CD14-positive monocyte (primary cell): ENCODE data around the gene RASSF7. TPM values are rescaled to one million over a fixed set of nuclear protein-coding genes. Genes with fewer than 3 reads are reported as not detected.

ENCODE experiments used
- DNase-seq, 3 donors: peaks; one replicate each; pipeline ENCODE4 v3.0.0-alpha.2; 2011 to 2022
- H2AFZ ChIP-seq: 2 replicates; pipeline ENCODE4 v1.6.0; 2012; ENCODE audit warnings: mild to moderate bottlenecking, low read depth, low read length, inconsistent platforms; ENCODE audit not compliant: insufficient read depth, poor library complexity, severe bottlenecking
- H3K27ac ChIP-seq, 2 donors: 1 replicate in 1 of 2; 2 replicates in 1 of 2; pipeline ENCODE4 v1.5.1; 2012 to 2013; ENCODE audit warnings: low read length in 2 of 2, control low read depth in 1 of 2, inconsistent platforms in 1 of 2, low read depth in 1 of 2, mild to moderate bottlenecking in 1 of 2
- H3K27me3 ChIP-seq, 2 donors: one replicate each; pipeline versions ENCODE4 v1.6.0 to v1.6.1; 2011 to 2013; ENCODE audit warnings: low read length in 2 of 2; ENCODE audit not compliant: control insufficient read depth in 2 of 2, insufficient read depth in 2 of 2
- H3K36me3 ChIP-seq, 2 donors: replicated peaks in 1 of 2; 1 replicate in 1 of 2; 2 replicates in 1 of 2; pipeline versions ENCODE4 v1.5.1 to v1.6.1; 2012 to 2013; ENCODE audit warnings: low read length in 2 of 2, control low read depth in 1 of 2, inconsistent platforms in 1 of 2, mild to moderate bottlenecking in 1 of 2; ENCODE audit not compliant: insufficient read depth in 2 of 2, control insufficient read depth in 1 of 2
- H3K4me1 ChIP-seq, 2 donors: 1 replicate in 1 of 2; 2 replicates in 1 of 2; pipeline versions ENCODE4 v1.5.1 to v1.6.1; 2012 to 2013; ENCODE audit warnings: low read length in 2 of 2, control low read depth in 1 of 2, inconsistent platforms in 1 of 2, mild to moderate bottlenecking in 1 of 2, moderate library complexity in 1 of 2; ENCODE audit not compliant: insufficient read depth in 2 of 2, control insufficient read depth in 1 of 2
- H3K4me2 ChIP-seq: replicated peaks from 2 replicates; pipeline ENCODE3; 2012; ENCODE audit warnings: low read length, moderate library complexity, mild to moderate bottlenecking; ENCODE audit not compliant: poor library complexity, severe bottlenecking; ENCODE audit errors: extremely low read depth
- H3K4me3 ChIP-seq, 3 experiments: fragments of 200-600 bp in 1 of 3; sonication (generic) in 1 of 3; replicated peaks in 1 of 3; 1 replicate in 2 of 3; 2 replicates in 1 of 3; pipeline ENCODE4 v1.5.1; 2011 to 2013; ENCODE audit warnings: low read length in 3 of 3, mild to moderate bottlenecking in 3 of 3, control low read depth in 2 of 3, low read depth in 2 of 3, inconsistent platforms in 1 of 3, moderate library complexity in 1 of 3
- H3K79me2 ChIP-seq: 2 replicates; pipeline ENCODE4 v1.6.0; 2012; ENCODE audit warnings: mild to moderate bottlenecking, control low read depth, inconsistent platforms, low read length, moderate library complexity; ENCODE audit not compliant: insufficient read depth
- H3K9ac ChIP-seq: 2 replicates; pipeline ENCODE4 v1.6.0; 2017; ENCODE audit warnings: low read length, mild to moderate bottlenecking; ENCODE audit not compliant: insufficient read depth, poor library complexity, severe bottlenecking
- H3K9me3 ChIP-seq, 2 donors: replicated peaks in 1 of 2; 1 replicate in 1 of 2; 2 replicates in 1 of 2; pipeline versions ENCODE4 v1.5.1 to v1.6.1; 2012 to 2013; ENCODE audit warnings: low read length in 2 of 2, control low read depth in 1 of 2; ENCODE audit not compliant: control insufficient read depth in 1 of 2, insufficient read depth in 1 of 2
- H4K20me1 ChIP-seq: 2 replicates; pipeline ENCODE4 v1.6.0; 2012; ENCODE audit warnings: mild to moderate bottlenecking, low read length, control low read depth, moderate library complexity; ENCODE audit not compliant: insufficient read depth
- H3K27ac Mint-ChIP-seq, 7 donors: one replicate each; pipeline ENCODE4 v1.8.0; 2020; ENCODE audit warnings: mild to moderate bottlenecking in 7 of 7, mixed read lengths in 7 of 7, moderate library complexity in 6 of 7, inconsistent platforms in 2 of 7
- H3K27me3 Mint-ChIP-seq, 3 donors: one replicate each; pipeline ENCODE4 v1.8.0; 2021 to 2022; ENCODE audit warnings: low read depth in 3 of 3, mild to moderate bottlenecking in 3 of 3, mixed read lengths in 3 of 3, moderate library complexity in 3 of 3, inconsistent platforms in 1 of 3
- H3K36me3 Mint-ChIP-seq, 2 donors: one replicate each; pipeline ENCODE4 v1.8.0; 2020; ENCODE audit warnings: mixed read lengths in 2 of 2, inconsistent platforms in 1 of 2, mild to moderate bottlenecking in 1 of 2
- H3K4me1 Mint-ChIP-seq: one replicate; pipeline ENCODE4 v1.8.0; 2020; ENCODE audit warnings: mild to moderate bottlenecking, mixed read lengths
- H3K4me3 Mint-ChIP-seq, 2 donors: one replicate each; pipeline ENCODE4 v1.8.0; 2020; ENCODE audit warnings: mild to moderate bottlenecking in 2 of 2, mixed read lengths in 2 of 2, moderate library complexity in 1 of 2
- H3K9me3 Mint-ChIP-seq, 7 donors: one replicate each; pipeline ENCODE4 v1.8.0; 2020 to 2022; ENCODE audit warnings: mixed read lengths in 7 of 7, mild to moderate bottlenecking in 6 of 7, moderate library complexity in 6 of 7, inconsistent platforms in 2 of 7
- CTCF ChIP-seq: fragments of 200-600 bp; IDR thresholded peaks from one replicate; pipeline ENCODE4 v1.8.0; 2022; ENCODE audit warnings: antibody characterized with exemption, mild to moderate bottlenecking
- WGBS: methylation state at CpG from one replicate; pipeline ENCODE4 v1.1.5; 2013; ENCODE audit warnings: missing lambda C conversion rate; ENCODE audit not compliant: insufficient coverage; 5-methylcytosine and 5-hydroxymethylcytosine counted together
- intact Hi-C, 2 donors: fragments of 100-400 bp; cut with micrococcal nuclease; formaldehyde crosslinking; loops; one replicate each; pipeline versions ENCODE4 v1.15.0 to v1.15.1; 2023
- polyA plus RNA-seq, 3 donors: library from polyadenylated mRNA; depleted of rRNA in 1 of 3; unstranded in 2 of 3; stranded (reverse) in 1 of 3; fragments of 300-500 nt in 2 of 3; fragments of >200 nt in 1 of 3; fragmentation: Illumina TruSeq in 2 of 3; gene quantifications; 1 replicate in 2 of 3; 2 replicates in 1 of 3; pipeline ENCODE4 v1.2.3, GENCODE V29; 2012 to 2021

RASSF7 gene
- polyA plus RNA-seq, 3 donors, result 10.0 to 26.5 (median 12.4) TPM

DNA sequence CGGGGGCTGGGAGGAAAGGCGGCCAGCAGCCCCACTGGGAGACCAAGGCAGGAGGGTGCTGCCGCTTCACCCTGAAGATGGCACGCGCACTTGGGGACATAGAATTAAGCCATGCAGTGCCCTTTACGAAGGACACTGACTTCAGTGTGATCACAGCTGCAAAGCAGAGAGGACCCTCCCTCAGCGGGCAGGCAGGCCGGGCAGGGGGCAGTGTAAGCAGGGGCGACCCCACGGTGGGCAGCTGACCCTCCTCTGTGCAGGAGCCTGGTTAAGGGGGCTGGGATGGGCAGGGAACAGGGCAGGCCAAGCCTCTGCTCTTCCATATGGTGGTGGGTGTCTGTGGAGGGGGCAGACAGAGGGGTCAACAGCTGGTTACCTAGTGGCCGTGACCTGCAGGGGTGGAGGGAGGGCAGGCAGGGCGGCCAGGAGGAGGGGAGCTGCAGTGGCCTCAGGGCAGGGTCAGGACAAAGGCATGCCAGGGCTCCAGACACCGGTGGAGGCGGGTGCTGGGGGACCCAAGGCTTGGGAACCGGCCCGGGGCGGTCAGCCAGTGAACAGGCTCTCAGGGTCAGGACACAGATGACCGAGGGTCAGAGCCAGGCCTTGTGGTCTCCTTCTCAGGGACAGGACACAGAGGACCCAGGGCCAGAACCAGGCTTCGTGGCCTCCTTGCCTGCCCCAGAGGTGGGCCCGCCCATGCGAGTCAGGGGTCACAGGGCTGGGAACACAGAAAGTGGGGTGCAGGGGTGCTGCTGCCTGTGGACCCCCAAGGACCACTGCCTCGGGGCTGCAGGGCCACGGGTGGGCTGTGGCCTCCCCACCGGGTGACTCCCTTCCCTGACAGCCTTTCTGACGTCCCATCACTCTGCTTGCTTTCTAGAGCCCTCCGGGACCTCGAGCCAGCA lies 7.4 kb upstream of the RASSF7 start:
- no peak overlapping the region for H3K4me2 ChIP-seq
- peaks cover 4 to 46% of the 10 kb centered on the region in 2 donors for H3K27me3 ChIP-seq
- Mint-ChIP-seq H3K9me3 (peaks cover 0 to 10% (median 0%) of the 10 kb centered on the region in 7 donors), H3K4me3 (peak overlapping the region in 1 of 2 donors; percentile 21), H3K36me3 (peaks cover 0 to 2% of the 10 kb centered on the region in 2 donors), H3K4me1 (peaks cover 4% of the 10 kb centered on the region), H3K27me3 (peaks cover 25 to 58% (median 38%) of the 10 kb centered on the region in 3 donors), H3K27ac (no peak overlapping the region)
- no peaks in the 10 kb centered on the region for H3K79me2 ChIP-seq
- H3K4me3 ChIP-seq, result no peak overlapping the region
- H4K20me1 ChIP-seq, result no peaks in the 10 kb centered on the region
- no peak overlapping the region for H3K27ac ChIP-seq
- WGBS, result 93% methylated on average over 21 of the region's 27 CpGs
- no peak overlapping the region for H3K9ac ChIP-seq
- peaks cover 0 to 8% of the 10 kb centered on the region in 2 donors for H3K9me3 ChIP-seq
- no peak for TF ChIP-seq CTCF
- H2AFZ ChIP-seq, result no peak overlapping the region
- no peaks in the 10 kb centered on the region for H3K36me3 ChIP-seq
- intact Hi-C loops, result loop anchor here in 1 of 2 donors (2.0 kb wide), 1 partner anchor 169 kb away; no protein-coding TSS in a partner anchor
- no peak for DNase-seq
- peaks cover 2 to 19% of the 10 kb centered on the region in 2 donors for H3K4me1 ChIP-seq

- peaks cover 0 to 2% of the 10 kb centered on the region in 2 donors for H3K36me3 Mint-ChIP-seq
- H3K9ac ChIP-seq, result no peak overlapping the region
- 70% methylated on average over 10 of the region's 11 CpGs for WGBS
- no peak for DNase-seq
- H3K27ac ChIP-seq, result no peak overlapping the region
- H2AFZ ChIP-seq, result no peak overlapping the region
- H3K27ac Mint-ChIP-seq, result no peak overlapping the region
- peaks cover 0 to 10% (median 2%) of the 10 kb centered on the region in 7 donors for H3K9me3 Mint-ChIP-seq
- H3K9me3 ChIP-seq, result peaks cover 0 to 8% of the 10 kb centered on the region in 2 donors
- H3K4me3 ChIP-seq, result no peak overlapping the region
- no peaks in the 10 kb centered on the region for H3K36me3 ChIP-seq
- H4K20me1 ChIP-seq, result no peaks in the 10 kb centered on the region
- H3K79me2 ChIP-seq, result no peaks in the 10 kb centered on the region
- intact Hi-C loops, result loop anchor here in 1 of 2 donors (2.0 kb wide), 1 partner anchor 169 kb away; no protein-coding TSS in a partner anchor
- H3K4me2 ChIP-seq, result no peak overlapping the region
- H3K27me3 Mint-ChIP-seq, result peaks cover 29 to 64% (median 44%) of the 10 kb centered on the region in 3 donors
- peaks cover 4% of the 10 kb centered on the region for H3K4me1 Mint-ChIP-seq
- H3K4me1 ChIP-seq, result peaks cover 2 to 19% of the 10 kb centered on the region in 2 donors
- no peak for TF ChIP-seq CTCF
- H3K27me3 ChIP-seq, result peaks cover 4 to 53% of the 10 kb centered on the region in 2 donors
- no peak overlapping the region for H3K4me3 Mint-ChIP-seq
Observed at GRCh38 chr11:553988-554340, 6.8 kb upstream of the RASSF7 start.
